ENCODE measurements around the gene MECP2. TPM values are rescaled to one million over a fixed set of nuclear protein-coding genes. Genes with fewer than 3 reads are reported as not detected.

Gene MECP2
- total RNA-seq, 1 donor from 2014 or later: 26.7 TPM

DNA sequence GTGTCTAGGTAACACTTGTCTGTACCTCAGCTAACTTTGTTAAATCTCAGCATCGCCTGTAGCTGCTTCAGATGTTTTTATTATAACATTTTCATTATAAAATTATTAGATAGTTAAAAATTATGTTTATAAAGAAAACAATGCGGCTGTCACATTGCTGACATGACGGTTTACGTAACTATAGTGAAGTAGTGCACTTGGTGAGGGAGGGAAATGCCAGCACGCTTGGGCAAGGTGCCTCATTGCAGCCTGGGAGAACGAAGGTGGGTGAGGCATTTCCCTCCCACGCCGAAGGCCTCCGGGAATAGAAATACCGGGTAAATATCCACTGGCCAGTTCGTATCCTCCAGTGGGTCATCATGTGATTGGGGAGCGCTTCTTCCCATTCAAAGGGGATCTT is 109.0 kb downstream of the MECP2 start:
- Histone ChIP-seq H3K9ac (no peak overlapping the region), H3F3A (ENCODE audit: low read depth) (no peaks in the 10 kb centered on the region), H3K4me2 (no peak overlapping the region), H2AFZ (replicated peaks) (no peak overlapping the region), H3K27ac (no peak overlapping the region), H3K36me3 (no peaks in the 10 kb centered on the region), H3K27me3 (no peaks in the 10 kb centered on the region), H4K20me1 (ENCODE audit: low read depth) (no peaks in the 10 kb centered on the region), H3K4me3 (no peak overlapping the region), H3K79me2 (ENCODE audit: low read depth) (no peaks in the 10 kb centered on the region), H3K4me1 (no peaks in the 10 kb centered on the region), H3K9me3 (ENCODE audit: low read depth) (peaks cover 5% of the 10 kb centered on the region)
- no peak overlapping the region for H3K4me3 Mint-ChIP-seq
- H3K27ac Mint-ChIP-seq: no peak overlapping the region
- H3K9me3 Mint-ChIP-seq: peaks cover 8% of the 10 kb centered on the region
- H3K4me1 Mint-ChIP-seq: peaks cover 11% of the 10 kb centered on the region
- TF ChIP-seq, protein P1, sequence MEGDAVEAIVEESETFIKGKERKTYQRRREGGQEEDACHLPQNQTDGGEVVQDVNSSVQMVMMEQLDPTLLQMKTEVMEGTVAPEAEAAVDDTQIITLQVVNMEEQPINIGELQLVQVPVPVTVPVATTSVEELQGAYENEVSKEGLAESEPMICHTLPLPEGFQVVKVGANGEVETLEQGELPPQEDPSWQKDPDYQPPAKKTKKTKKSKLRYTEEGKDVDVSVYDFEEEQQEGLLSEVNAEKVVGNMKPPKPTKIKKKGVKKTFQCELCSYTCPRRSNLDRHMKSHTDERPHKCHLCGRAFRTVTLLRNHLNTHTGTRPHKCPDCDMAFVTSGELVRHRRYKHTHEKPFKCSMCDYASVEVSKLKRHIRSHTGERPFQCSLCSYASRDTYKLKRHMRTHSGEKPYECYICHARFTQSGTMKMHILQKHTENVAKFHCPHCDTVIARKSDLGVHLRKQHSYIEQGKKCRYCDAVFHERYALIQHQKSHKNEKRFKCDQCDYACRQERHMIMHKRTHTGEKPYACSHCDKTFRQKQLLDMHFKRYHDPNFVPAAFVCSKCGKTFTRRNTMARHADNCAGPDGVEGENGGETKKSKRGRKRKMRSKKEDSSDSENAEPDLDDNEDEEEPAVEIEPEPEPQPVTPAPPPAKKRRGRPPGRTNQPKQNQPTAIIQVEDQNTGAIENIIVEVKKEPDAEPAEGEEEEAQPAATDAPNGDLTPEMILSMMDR (IDR thresholded peaks at IDR 0.05): no peak
- TF ChIP-seq EZH2 (IDR thresholded peaks at IDR 0.05) (no peak), EZH2phosphoT487 (IDR thresholded peaks at IDR 0.05) (no peak)
- DNase-seq (ENCODE audit: low spot score): no peak
- H3K36me3 Mint-ChIP-seq: no peaks in the 10 kb centered on the region
- peaks cover 3% of the 10 kb centered on the region for H3K27me3 Mint-ChIP-seq (ENCODE audit: insufficient read depth, low read depth)

DNA sequence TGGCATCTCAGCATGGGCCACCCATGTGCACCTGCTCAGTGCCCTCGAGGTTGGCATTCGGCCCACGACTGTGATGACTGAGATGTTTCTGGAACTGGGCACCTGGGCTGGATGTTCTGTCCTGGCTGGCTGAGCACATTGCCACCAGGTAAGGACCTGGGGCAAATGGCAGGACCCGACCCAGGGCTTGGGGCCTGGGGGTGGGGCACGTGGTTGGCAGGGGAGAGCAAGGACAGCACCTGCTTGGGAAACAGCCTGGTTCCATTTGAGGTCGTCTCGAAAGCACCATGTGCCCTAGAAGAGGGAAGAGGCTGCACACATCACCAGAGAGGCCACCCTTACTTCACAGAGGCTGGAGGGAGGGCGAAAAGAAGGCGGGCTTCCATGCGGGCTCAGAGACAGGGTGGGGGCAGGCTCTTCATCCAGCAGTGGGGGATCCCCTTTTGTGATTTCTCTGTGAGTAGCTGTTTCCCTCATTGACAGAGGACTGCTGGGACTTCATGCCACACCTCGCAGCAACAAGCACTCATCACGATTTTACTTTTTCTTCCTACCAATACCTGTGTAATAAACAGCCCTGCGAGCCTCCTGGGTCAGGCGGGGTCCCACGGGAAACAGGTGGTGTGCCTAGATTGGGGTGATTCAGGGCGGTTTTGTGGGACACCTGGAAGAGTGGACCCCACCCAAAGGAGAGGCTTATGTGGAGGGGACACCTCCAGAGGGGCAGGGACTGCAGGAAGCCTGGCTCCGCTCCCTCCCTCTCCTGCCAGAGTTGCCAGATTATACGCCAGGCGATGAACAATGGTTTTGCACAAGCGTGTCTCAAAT is 113.0 kb downstream of the MECP2 start:
- Histone ChIP-seq H3K9ac (no peak overlapping the region), H3K9me3 (ENCODE audit: low read depth) (no peaks in the 10 kb centered on the region), H3K79me2 (ENCODE audit: low read depth) (no peaks in the 10 kb centered on the region), H3K4me1 (no peaks in the 10 kb centered on the region), H4K20me1 (ENCODE audit: low read depth) (no peaks in the 10 kb centered on the region), H3K27ac (no peak overlapping the region), H3K27me3 (no peaks in the 10 kb centered on the region), H3K4me3 (no peak overlapping the region), H3K36me3 (no peaks in the 10 kb centered on the region), H3K4me2 (no peak overlapping the region), H2AFZ (replicated peaks) (no peak overlapping the region), H3F3A (ENCODE audit: low read depth) (no peaks in the 10 kb centered on the region)
- no peak for DNase-seq (ENCODE audit: low spot score)
- H3K9me3 Mint-ChIP-seq: no peaks in the 10 kb centered on the region
- H3K4me3 Mint-ChIP-seq: no peak overlapping the region
- H3K36me3 Mint-ChIP-seq: peaks cover 6% of the 10 kb centered on the region
- H3K4me1 Mint-ChIP-seq: peaks cover 22% of the 10 kb centered on the region
- H3K27ac Mint-ChIP-seq: peak overlapping the region; percentile 72
- H3K27me3 Mint-ChIP-seq (ENCODE audit: insufficient read depth, low read depth): peaks cover 5% of the 10 kb centered on the region
- TF ChIP-seq EZH2phosphoT487 (IDR thresholded peaks at IDR 0.05) (no peak), EZH2 (IDR thresholded peaks at IDR 0.05) (no peak)
- TF ChIP-seq, protein P1 (IDR thresholded peaks at IDR 0.05): no peak

DNA sequence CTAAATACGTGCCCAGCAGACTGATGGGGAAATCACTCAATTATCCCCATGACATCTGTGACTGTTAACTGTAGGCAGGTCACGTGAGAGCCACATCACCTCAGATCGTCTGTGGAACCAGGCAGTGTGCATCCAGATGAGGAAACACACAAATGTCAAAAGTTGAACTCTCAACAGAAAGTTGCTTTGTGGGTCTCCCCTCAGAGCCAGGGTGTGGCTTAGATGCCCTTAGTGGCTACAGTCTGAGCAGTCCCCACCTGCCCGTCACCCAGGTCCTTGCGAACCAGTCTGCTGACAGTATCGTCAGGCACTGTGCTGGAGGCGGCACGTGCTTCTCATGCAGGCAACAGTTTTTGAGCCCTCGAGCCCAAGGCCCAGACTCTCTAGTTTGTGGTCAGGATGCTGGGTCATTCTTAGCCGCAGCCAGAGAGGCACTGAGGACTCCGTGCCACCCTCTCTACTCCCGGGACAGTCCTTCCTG is 114.2 kb downstream of the MECP2 start:
- Histone ChIP-seq H2AFZ (replicated peaks) (no peak overlapping the region), H3K27ac (no peak overlapping the region), H3K4me1 (no peaks in the 10 kb centered on the region), H3F3A (ENCODE audit: low read depth) (no peaks in the 10 kb centered on the region), H3K79me2 (ENCODE audit: low read depth) (no peaks in the 10 kb centered on the region), H3K9ac (no peak overlapping the region), H3K4me3 (no peak overlapping the region), H3K27me3 (no peaks in the 10 kb centered on the region), H3K9me3 (ENCODE audit: low read depth) (no peaks in the 10 kb centered on the region), H4K20me1 (ENCODE audit: low read depth) (no peaks in the 10 kb centered on the region), H3K4me2 (no peak overlapping the region), H3K36me3 (no peaks in the 10 kb centered on the region)
- Mint-ChIP-seq H3K9me3 (no peaks in the 10 kb centered on the region), H3K4me3 (no peak overlapping the region), H3K27me3 (ENCODE audit: insufficient read depth, low read depth) (peaks cover 5% of the 10 kb centered on the region), H3K36me3 (peaks cover 6% of the 10 kb centered on the region), H3K27ac (no peak overlapping the region), H3K4me1 (peaks cover 22% of the 10 kb centered on the region)
- TF ChIP-seq EZH2phosphoT487 (IDR thresholded peaks at IDR 0.05): no peak
- TF ChIP-seq EZH2 (IDR thresholded peaks at IDR 0.05): no peak
- TF ChIP-seq, protein P1 (IDR thresholded peaks at IDR 0.05): no peak
- DNase-seq (ENCODE audit: low spot score): no peak

All from neural progenitor cell (in vitro differentiated cells).